Keratinocyte (primary cell): ENCODE data around the gene PLEKHD1. TPM values are rescaled to one million over a fixed set of nuclear protein-coding genes. Genes with fewer than 3 reads are reported as not detected.
A peak's percentile ranks its signal among the peaks of the same experiment; 100 is the strongest.

Experiments
- DNase-seq: peaks from one replicate; pipeline ENCODE4 v3.0.0-alpha.2; 2011; ENCODE audit warnings: low read depth, missing footprints, low spot score
- FAIRE-seq: peaks from 2 replicates; lab custom pipeline; 2011; peaks lifted over from hg19 to GRCh38; lab: Jason Lieb, UNC
- H2AFZ ChIP-seq: 2 replicates; pipeline ENCODE4 v1.6.0; 2012; ENCODE audit warnings: low read length, control low read depth, inconsistent platforms; ENCODE audit not compliant: control insufficient read depth
- H3K27ac ChIP-seq: 2 replicates; pipeline ENCODE4 v1.5.1; 2011; ENCODE audit warnings: low read length; ENCODE audit not compliant: control insufficient read depth, insufficient read depth
- H3K27me3 ChIP-seq: 3 replicates; pipeline ENCODE4 v1.6.0; 2011; ENCODE audit warnings: low read length; ENCODE audit not compliant: control insufficient read depth, insufficient read depth; ENCODE audit errors: extremely low read depth
- H3K36me3 ChIP-seq, 2 experiments: 2 replicates in 1 of 2; 3 replicates in 1 of 2; pipeline ENCODE4 v1.5.1; 2011; ENCODE audit warnings: low read length in 2 of 2, mild to moderate bottlenecking in 1 of 2; ENCODE audit not compliant: control insufficient read depth in 2 of 2, insufficient read depth in 2 of 2; ENCODE audit errors: extremely low read depth in 1 of 2
- H3K4me1 ChIP-seq: 3 replicates; pipeline ENCODE4 v1.5.1; 2011; ENCODE audit warnings: low read length; ENCODE audit not compliant: control insufficient read depth, insufficient read depth; ENCODE audit errors: extremely low read depth
- H3K4me2 ChIP-seq: 3 replicates; pipeline ENCODE4 v1.6.0; 2011; ENCODE audit warnings: low read depth, low read length; ENCODE audit not compliant: control insufficient read depth, insufficient read depth; ENCODE audit errors: extremely low read depth
- H3K4me3 ChIP-seq, 3 experiments: fragments of 200-600 bp in 1 of 3; sonication (generic) in 1 of 3; 2 replicates in 2 of 3; 3 replicates in 1 of 3; pipeline ENCODE4 v1.5.1; 2011 to 2016; ENCODE audit warnings: low read length in 3 of 3, mild to moderate bottlenecking in 3 of 3, control low read depth in 2 of 3, inconsistent platforms in 1 of 3, low read depth in 1 of 3, mixed read lengths in 1 of 3, mixed run types in 1 of 3, moderate library complexity in 1 of 3; ENCODE audit not compliant: control insufficient read depth in 2 of 3, insufficient read depth in 2 of 3; ENCODE audit errors: extremely low read depth in 1 of 3
- H3K79me2 ChIP-seq: 2 replicates; pipeline ENCODE4 v1.6.0; 2012; ENCODE audit warnings: low read length; ENCODE audit not compliant: control insufficient read depth, insufficient read depth
- H3K9ac ChIP-seq: 3 replicates; pipeline ENCODE4 v1.6.0; 2011; ENCODE audit warnings: low read length; ENCODE audit not compliant: control insufficient read depth, insufficient read depth; ENCODE audit errors: extremely low read depth
- H3K9me1 ChIP-seq: 3 replicates; pipeline ENCODE4 v1.6.0; 2011; ENCODE audit warnings: low read length; ENCODE audit not compliant: control insufficient read depth, insufficient read depth; ENCODE audit errors: extremely low read depth
- H3K9me3 ChIP-seq: 2 replicates; pipeline ENCODE4 v1.5.1; 2012; ENCODE audit warnings: low read depth, low read length; ENCODE audit not compliant: control insufficient read depth
- H4K20me1 ChIP-seq: 3 replicates; pipeline ENCODE4 v1.6.0; 2011; ENCODE audit warnings: low read length; ENCODE audit not compliant: control insufficient read depth, insufficient read depth; ENCODE audit errors: extremely low read depth
- EZH2 ChIP-seq: IDR thresholded peaks from one replicate; pipeline ENCODE4 v1.6.1; 2012; ENCODE audit warnings: inconsistent platforms, mild to moderate bottlenecking, low read length, moderate library complexity
- dilution Hi-C: fragments of 300-500 bp; cut with MboI; formaldehyde crosslinking; loops from one replicate; pipeline ENCODE4 v1.7.0; 2020; ENCODE audit warnings: low sequenced_read_pairs; ENCODE audit not compliant: extremely low pct_ligation_motif_present
- polyA plus RNA-seq, 5 experiments: library from polyadenylated mRNA; depleted of rRNA in 3 of 5; stranded (reverse) in 3 of 5; stranded (forward) in 1 of 5; unstranded in 1 of 5; fragments of >200 nt; gene quantifications; 1 replicate in 1 of 5; 2 replicates in 3 of 5; 3 replicates in 1 of 5; pipeline versions ENCODE4 v1.2.1 to v1.2.3, GENCODE V29; 2011 to 2012; ENCODE audit warnings: missing spikeins in 2 of 5, low read depth in 1 of 5, low replicate concordance in 1 of 5
- TF ChIP-seq, protein P1 (sequence below), 3 experiments: IDR thresholded peaks in 1 of 3; conservative IDR thresholded peaks in 1 of 3; optimal IDR thresholded peaks in 1 of 3; 2 replicates in 2 of 3; 3 replicates in 1 of 3; pipeline versions ENCODE3 to v1.5.1; 2011; ENCODE audit warnings: low read length in 3 of 3, mild to moderate bottlenecking in 3 of 3, moderate library complexity in 2 of 3, control low read depth in 1 of 3, inconsistent platforms in 1 of 3; ENCODE audit not compliant: insufficient read depth in 2 of 3; ENCODE audit errors: extremely low read depth in 1 of 3

PLEKHD1 gene
- polyA plus RNA-seq, 1 donor (not counting 4 experiments of a cell fraction or from before 2014, with no cell fraction given) = 0.01 TPM

GRCh38 chr14:69571449-69572029 lies 87.0 kb downstream of the PLEKHD1 start:
- DNase-seq = no peak
- Histone ChIP-seq H3K4me1 (peaks cover 8% of the 10 kb centered on the region), H3K9ac (no peak overlapping the region), H3K9me3 (no peaks in the 10 kb centered on the region), H3K4me2 (peak overlapping the region; percentile 71), H3K36me3 (no peaks in the 10 kb centered on the region), H3K27me3 (peaks cover 77% of the 10 kb centered on the region), H2AFZ (no peak overlapping the region), H3K9me1 (no peaks in the 10 kb centered on the region), H4K20me1 (no peaks in the 10 kb centered on the region), H3K79me2 (no peaks in the 10 kb centered on the region), H3K4me3 (peak overlapping the region in 2 of 3 experiments; percentile 22 to 46), H3K27ac (no peak overlapping the region)
- no peak for FAIRE-seq
- dilution Hi-C loops = no loop called here
- TF ChIP-seq EZH2 = no peak

DNA sequence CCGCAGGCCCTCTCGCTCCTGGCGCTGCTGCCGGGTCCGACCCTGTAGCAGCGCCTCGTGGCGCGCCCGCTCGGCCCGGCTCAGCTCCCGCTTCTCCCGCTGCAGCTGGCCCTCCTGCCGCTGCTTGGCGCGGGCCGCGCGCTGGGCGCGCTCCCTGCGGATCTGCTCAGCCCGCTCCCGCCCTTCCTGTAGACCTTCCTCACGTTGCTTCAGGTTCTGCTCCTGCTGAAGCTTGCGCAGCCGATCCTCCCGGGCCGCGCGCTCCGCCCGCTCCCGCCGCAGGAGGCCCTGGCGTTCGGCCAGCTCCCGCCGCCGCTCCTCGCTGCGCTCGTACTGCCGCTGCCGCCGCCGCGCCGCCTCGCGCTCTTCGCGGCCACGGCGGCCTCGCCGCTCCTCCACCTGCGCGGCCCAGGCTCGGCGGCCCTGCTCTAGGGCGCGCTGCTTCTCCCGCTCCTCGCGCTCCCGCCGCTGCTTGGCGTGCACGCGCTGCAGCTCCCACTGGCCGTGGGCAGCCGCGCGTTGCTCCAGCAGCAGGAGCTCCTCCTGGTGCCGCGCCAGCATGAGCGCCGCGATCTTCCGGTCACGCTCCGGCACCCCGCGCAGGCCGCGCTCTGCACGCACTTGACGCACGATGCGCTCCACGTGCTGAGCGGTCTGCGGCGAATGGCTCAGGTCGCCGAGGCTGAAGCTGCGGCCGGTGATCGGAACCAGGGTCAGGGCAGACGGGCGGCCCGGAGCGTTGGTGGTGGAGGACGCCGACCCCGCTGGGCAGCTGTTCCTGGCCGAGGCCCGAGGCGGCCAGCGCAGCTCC lies 87.7 kb downstream of the PLEKHD1 start:
- peak overlapping the region in 2 of 3 experiments; percentile 22 to 46 for H3K4me3 ChIP-seq
- no peak overlapping the region for H3K9ac ChIP-seq
- peak overlapping the region; percentile 71 for H3K4me2 ChIP-seq

More for the DNA sequence above, 87.7 kb downstream of the PLEKHD1 start:
- no peak overlapping the region for H2AFZ ChIP-seq
- dilution Hi-C loops = no loop called here
- H3K9me1 ChIP-seq = no peaks in the 10 kb centered on the region
- no peaks in the 10 kb centered on the region for H3K36me3 ChIP-seq
- peaks cover 78% of the 10 kb centered on the region for H3K27me3 ChIP-seq
- no peaks in the 10 kb centered on the region for H3K9me3 ChIP-seq
- no peaks in the 10 kb centered on the region for H3K79me2 ChIP-seq
- H3K27ac ChIP-seq = no peak overlapping the region
- no peak for DNase-seq
- no peak for FAIRE-seq
- H4K20me1 ChIP-seq = no peaks in the 10 kb centered on the region
- TF ChIP-seq, protein P1, sequence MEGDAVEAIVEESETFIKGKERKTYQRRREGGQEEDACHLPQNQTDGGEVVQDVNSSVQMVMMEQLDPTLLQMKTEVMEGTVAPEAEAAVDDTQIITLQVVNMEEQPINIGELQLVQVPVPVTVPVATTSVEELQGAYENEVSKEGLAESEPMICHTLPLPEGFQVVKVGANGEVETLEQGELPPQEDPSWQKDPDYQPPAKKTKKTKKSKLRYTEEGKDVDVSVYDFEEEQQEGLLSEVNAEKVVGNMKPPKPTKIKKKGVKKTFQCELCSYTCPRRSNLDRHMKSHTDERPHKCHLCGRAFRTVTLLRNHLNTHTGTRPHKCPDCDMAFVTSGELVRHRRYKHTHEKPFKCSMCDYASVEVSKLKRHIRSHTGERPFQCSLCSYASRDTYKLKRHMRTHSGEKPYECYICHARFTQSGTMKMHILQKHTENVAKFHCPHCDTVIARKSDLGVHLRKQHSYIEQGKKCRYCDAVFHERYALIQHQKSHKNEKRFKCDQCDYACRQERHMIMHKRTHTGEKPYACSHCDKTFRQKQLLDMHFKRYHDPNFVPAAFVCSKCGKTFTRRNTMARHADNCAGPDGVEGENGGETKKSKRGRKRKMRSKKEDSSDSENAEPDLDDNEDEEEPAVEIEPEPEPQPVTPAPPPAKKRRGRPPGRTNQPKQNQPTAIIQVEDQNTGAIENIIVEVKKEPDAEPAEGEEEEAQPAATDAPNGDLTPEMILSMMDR (optimal IDR thresholded peaks at IDR 0.05 in 1 of 3, IDR thresholded peaks at IDR 0.05 in 1 of 3, conservative IDR thresholded peaks at IDR 0.05 in 1 of 3; ENCODE audit: extremely low read depth in 1 of 3, insufficient read depth in 2 of 3, low read length in 3 of 3) = no peak
- TF ChIP-seq EZH2 = peak; percentile 66
- H3K4me1 ChIP-seq = peaks cover 8% of the 10 kb centered on the region
